ENCODE results near the gene FOXA2. TPM values are rescaled to one million over a fixed set of nuclear protein-coding genes. Genes with fewer than 3 reads are reported as not detected.
A peak's percentile ranks its signal among the peaks of the same experiment; 100 is the strongest.

The FOXA2 gene
- total and polyA plus RNA-seq, 2 of the 13 experiments (the other 11 are each of a cell fraction or from before 2014, with no cell fraction given): 8.8 to 12.2 TPM

GRCh38 chr20:22533823-22534751 lies 50.3 kb downstream of the FOXA2 start (continued):
- TF ChIP-seq ZBTB10 (CRISPR knock-in tag; IDR thresholded peaks at IDR 0.05; ENCODE audit: borderline replicate concordance) (peak; percentile 91), MTERF4 (CRISPR knock-in tag; IDR thresholded peaks at IDR 0.05) (peak; percentile 99), ZNF616 (CRISPR knock-in tag; IDR thresholded peaks at IDR 0.05; ENCODE audit: low read depth) (peak; percentile 99), HNF4G (IDR thresholded peaks at IDR 0.05; ENCODE audit: borderline replicate concordance, low read depth, low read length) (peak; percentile 95), HNF4G (CRISPR knock-in tag; IDR thresholded peaks at IDR 0.05; ENCODE audit: borderline replicate concordance, low read depth) (peak; percentile 94), ZBTB7B (CRISPR knock-in tag; IDR thresholded peaks at IDR 0.05) (peak; percentile 96), FOXP1 (IDR thresholded peaks at IDR 0.05) (no peak), FOXP1 (CRISPR knock-in tag; IDR thresholded peaks at IDR 0.05) (peak; percentile 76), AKNA (CRISPR knock-in tag; IDR thresholded peaks at IDR 0.05; ENCODE audit: borderline replicate concordance) (peak; percentile 95; the same call in 1 of the 2 replicates), XRCC5 (optimal IDR thresholded peaks at IDR 0.05; ENCODE audit: low read length) (peak; percentile 87), SATB2 (CRISPR knock-in tag; IDR thresholded peaks at IDR 0.05) (peak; percentile 95; the same call in 1 of the 2 replicates), HNRNPUL1 (IDR thresholded peaks at IDR 0.05; ENCODE audit: low read depth, low read length) (no peak), KAT7 (CRISPR knock-in tag; IDR thresholded peaks at IDR 0.05; ENCODE audit: borderline replicate concordance) (0 out of 2 replicates have a peak, but pooled peaks have one; percentile 72), IRF2 (CRISPR knock-in tag; IDR thresholded peaks at IDR 0.05) (peak; percentile 97), GPBP1L1 (CRISPR knock-in tag; IDR thresholded peaks at IDR 0.05) (no peak), PHF20 (CRISPR knock-in tag; IDR thresholded peaks at IDR 0.05) (peak; percentile 64; the same call in 1 of the 2 replicates), SMAD3 (CRISPR knock-in tag; IDR thresholded peaks at IDR 0.05) (peak; percentile 79; the same call in 1 of the 2 replicates), ATF5 (CRISPR knock-in tag; IDR thresholded peaks at IDR 0.05; ENCODE audit: low read depth) (peak; percentile 98)
